Activated CD4-positive, alpha-beta T cell treated with anti-CD3 and anti-CD28 coated beads for 1 hour (primary cell): ENCODE results near the gene ROCK2.
A peak's percentile ranks its signal among the peaks of the same experiment; 100 is the strongest.

Experiments used
- DNase-seq: peaks from one replicate; pipeline ENCODE4 v3.0.0-alpha.2; 2020

The ROCK2 gene

DNA sequence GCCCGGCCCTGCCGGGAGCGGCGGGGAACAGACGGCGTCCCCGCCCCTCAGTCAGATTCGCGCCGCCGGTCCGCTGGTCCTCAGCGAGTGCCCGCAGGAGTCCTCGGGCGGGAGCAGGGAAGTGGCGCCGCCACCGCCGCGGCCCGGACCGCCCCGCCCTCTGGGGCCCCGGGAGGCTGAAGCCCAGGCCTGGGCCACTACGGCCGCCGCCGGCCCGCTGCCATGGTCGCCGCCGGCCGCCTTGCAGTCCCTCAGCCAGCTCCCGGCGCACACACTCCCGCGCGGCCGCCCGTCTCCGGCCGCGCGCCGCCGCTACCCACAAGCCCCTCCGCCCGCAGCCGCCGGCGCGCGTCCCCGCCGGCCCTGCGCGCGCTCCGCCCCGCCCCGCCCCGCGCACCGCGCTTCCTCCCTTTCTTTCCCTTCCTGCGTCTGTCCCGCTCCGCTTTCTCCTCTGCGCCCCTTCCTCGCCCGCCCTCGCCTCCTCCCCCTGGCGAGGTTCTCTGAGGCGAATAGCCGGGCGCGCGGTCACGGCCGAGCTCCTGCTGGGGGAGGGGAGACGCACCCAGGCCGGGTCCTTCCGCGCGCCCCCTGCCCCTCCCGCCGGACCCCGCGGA is at the start of gene ROCK2:
Gene ROCK2 (minus strand): TSS at position 295 of the 614 bp plus-strand sequence. CDS start 500 bp downstream, outside the sequence.
- peak; percentile 50 for DNase-seq

- no peak for DNase-seq
Measured at GRCh38 chr2:11393711-11394236, 49.3 kb upstream of the ROCK2 start.

DNA sequence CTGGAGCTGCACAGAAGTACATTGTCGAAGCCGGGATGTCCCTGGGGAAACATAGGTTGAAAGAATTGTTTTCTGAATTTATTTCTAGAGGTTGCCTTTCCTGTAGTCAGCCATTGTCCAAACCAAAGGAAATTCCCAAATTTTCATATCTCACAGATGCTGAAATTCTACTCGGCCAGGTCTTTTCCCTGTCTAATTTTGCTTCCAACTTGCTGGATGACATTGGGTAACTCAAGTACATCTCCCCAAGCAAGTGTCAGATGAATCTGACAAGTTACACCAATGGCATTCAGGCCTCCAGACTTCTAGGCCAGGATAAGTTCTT is 47.5 kb upstream of the ROCK2 start:
- no peak for DNase-seq

DNA sequence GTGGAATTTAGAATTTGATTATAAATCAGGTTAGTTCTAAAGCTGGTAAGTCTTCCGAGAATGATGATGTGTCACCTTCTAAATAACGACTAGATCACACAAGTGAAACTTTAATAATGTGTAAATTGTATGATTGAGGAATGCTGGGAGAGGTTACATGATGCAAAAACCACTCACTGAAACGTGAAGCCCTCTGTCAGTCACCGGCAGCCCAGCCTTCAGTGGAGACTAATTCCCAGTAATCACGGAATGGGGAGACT is 45.9 kb upstream of the ROCK2 start:
- DNase-seq, result no peak

- no peak for DNase-seq
Measured at GRCh38 chr2:11389551-11390398, 45.3 kb upstream of the ROCK2 start.

- DNase-seq, result no peak
Measured at GRCh38 chr2:11389052-11389420, 44.6 kb upstream of the ROCK2 start.

- DNase-seq, result no peak
Measured at GRCh38 chr2:11388262-11389051, 44.0 kb upstream of the ROCK2 start.

- no peak for DNase-seq
Measured at GRCh38 chr2:11387843-11388242, 43.4 kb upstream of the ROCK2 start.

DNA sequence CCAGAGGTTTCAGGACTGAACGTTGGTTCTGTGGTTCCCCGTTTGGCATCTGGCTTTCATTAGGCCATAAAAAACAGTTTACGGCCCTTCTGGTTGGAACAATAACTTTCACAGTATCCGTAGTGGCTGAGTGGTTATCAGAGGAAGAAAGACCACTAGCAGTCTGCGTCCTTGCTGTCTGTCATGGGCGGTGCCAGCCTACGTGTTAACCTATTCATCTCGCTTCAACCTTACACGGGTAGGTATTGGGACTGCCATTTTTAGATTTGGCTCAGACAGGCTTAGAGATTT is 42.6 kb upstream of the ROCK2 start:
- no peak for DNase-seq

- no peak for DNase-seq
Measured at GRCh38 chr2:11385847-11386246, 41.4 kb upstream of the ROCK2 start.

GRCh38 chr2:11385216-11385615 is 40.8 kb upstream of the ROCK2 start:
- no peak for DNase-seq

GRCh38 chr2:11379558-11379957 is 35.1 kb upstream of the ROCK2 start:
- no peak for DNase-seq

GRCh38 chr2:11377928-11378545 is 33.6 kb upstream of the ROCK2 start:
- no peak for DNase-seq

DNA sequence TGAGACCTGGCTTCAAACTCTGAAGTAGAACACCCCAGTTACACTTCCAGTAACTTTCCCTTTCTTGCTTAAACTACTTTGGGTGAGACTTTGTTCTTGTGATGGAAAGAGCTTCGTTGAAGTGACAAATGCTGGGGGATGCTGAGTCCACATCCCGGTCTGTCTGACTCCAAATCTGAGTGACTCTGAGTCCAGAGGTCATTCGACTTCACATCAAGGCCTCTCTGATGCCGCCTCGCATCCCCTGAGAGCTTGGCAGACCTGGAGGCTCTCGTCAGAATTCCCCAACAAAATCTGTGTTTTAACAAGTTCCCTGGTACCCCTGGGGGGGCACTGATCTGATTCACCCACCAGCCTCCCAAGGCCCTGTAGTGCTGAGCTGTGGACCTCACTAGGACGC is 31.6 kb upstream of the ROCK2 start:
- DNase-seq, result no peak

DNA sequence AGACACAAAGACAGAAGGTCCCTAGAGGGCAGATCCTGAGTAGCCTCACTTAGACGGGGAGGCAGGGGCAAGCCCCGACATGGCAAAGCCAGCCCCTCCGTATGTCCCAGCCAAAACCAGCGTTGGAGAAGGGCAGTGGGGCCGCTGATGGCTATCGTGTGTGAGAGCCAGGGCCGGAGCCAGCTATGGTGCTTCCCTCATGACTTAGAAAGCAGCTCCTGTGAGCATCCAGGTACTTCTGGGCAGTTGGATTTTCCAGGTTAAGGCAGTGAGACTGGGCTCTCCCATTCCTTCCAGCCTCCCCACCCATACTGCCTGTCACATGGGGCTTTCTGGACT is 31.2 kb upstream of the ROCK2 start:
- no peak for DNase-seq

DNA sequence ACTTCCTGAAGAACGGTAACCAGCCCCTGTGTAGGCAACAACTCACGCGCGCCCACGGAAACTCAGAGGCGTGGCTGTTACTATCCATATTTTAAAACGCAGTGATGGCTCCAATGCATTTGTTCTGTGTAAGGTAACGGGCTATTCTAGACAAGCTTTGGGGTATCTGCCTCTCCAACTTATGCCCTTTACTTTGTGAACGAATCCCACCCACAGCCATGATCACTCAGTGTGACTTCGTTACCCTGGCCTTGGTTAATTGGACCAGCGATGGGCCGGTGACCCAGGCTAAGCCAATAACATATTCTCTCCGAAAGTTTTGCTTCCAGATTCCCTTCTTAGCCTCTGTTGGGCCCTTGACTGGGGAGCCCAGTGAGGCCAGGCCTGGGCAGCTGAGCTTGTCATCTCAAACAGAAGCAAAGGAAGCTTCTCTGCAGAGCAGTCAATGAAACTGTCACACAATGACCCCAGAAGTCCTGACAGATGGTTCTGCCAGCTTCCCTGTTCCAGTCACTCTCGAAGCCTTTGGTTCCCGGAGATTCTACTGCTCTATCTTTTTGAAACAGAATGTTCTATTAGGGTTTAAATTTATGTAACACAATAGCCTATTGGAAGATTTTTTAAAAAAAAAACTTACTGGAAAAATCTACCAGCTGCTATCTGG is 30.7 kb upstream of the ROCK2 start:
- no peak for DNase-seq

- no peak for DNase-seq
Measured at GRCh38 chr2:11373096-11373495, 28.7 kb upstream of the ROCK2 start.

DNA sequence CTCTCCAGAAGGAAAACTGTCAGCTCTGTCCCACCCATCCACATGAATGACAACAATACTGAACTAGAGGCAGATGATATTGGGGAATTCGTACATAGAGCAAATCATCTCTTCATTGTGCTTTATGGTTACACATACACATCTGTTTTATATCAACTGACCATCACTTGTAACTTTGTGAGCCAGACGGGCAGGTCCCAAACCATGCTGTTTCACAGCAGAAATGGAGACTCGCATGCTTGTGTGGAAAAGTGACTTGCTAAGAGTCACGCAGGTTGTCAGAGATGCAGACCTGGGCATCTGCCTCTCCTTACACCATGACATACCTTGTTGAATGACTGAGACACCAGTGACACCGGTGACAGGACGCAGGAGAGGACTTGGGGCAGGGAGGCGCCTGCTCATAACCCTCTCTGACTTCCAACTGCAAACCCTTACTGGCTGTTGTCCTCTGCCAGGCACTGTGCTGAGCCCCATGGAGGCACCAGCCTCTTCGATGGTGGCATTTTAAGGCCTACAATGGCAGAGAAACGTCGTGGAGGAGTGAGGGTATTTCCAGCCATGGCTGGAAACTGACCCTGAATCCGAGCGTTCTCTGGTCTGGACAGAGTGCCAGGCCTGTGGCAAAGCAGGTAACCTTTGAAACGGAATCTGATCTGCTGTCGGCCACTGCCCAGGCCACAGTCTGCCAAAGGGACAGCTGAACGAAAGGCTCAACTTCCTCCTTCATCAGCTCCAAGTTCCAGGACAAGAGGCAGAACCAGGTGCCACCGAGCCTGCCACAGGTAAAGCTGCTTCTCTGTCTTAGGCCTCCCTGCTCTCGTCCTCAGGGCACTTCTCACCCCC is 26.9 kb upstream of the ROCK2 start:
- DNase-seq, result no peak

GRCh38 chr2:11370377-11371091 is 26.1 kb upstream of the ROCK2 start:
- DNase-seq, result no peak

- no peak for DNase-seq
Measured at GRCh38 chr2:11368059-11368572, 23.7 kb upstream of the ROCK2 start.

DNA sequence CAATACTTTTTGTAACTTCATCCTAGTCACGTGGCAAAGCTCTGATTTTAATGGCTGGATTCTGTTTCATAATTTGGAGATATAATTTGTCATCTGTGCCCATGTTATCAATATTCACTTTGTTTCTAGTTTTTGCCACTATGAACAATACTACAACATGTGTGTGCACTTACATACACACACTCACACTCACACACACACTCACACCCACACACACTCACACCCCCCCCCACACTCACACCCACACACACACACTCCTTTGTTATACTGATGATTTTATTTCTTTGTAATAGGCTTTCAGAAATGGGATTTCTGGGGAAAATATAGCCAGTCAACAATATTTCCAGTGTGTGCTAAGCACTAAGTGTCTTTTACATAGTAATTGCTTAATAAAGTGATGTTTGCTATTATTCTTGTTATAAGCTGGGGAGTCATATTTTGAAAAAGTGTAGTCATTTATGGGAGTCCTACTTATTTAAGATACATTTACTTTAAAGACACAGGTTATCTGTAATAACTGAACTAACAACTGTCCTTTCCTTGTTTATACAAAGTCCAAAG is 22.8 kb upstream of the ROCK2 start:
- DNase-seq, result no peak
